GM19468 (cell line): ENCODE results near the gene RAB11FIP5.
"Not testable (repeated sequence)": the region's sequence is repeated elsewhere in the genome, so short reads cannot be mapped to it uniquely, and the experiment has no call there.

ENCODE experiments used
- ATAC-seq: cut with Tn5 transposase; IDR thresholded peaks from one replicate; pipeline ENCODE4 v1.9.1; 2021; ENCODE audit warnings: mild to moderate bottlenecking, moderate library complexity, moderate number of reproducible peaks; ENCODE audit not compliant: unreplicated experiment; ENCODE audit errors: extremely low read depth

Gene RAB11FIP5

GRCh38 chr2:73112913-73113854, at the start of gene RAB11FIP5:
Gene RAB11FIP5, minus strand, starts transcription at chr2:73112948. Its CDS starts 171 bp downstream, at chr2:73112777.
- no peak for ATAC-seq

GRCh38 chr2:73156539-73157124, 43.9 kb upstream of the RAB11FIP5 start:
- no peak for ATAC-seq

GRCh38 chr2:73142937-73143336, 30.2 kb upstream of the RAB11FIP5 start:
- ATAC-seq: no peak

- no peak for ATAC-seq
Observed at GRCh38 chr2:73141896-73142295, 29.1 kb upstream of the RAB11FIP5 start.

- no peak for ATAC-seq
Observed at GRCh38 chr2:73135236-73135635, 22.5 kb upstream of the RAB11FIP5 start.

GRCh38 chr2:73134471-73134870, 21.7 kb upstream of the RAB11FIP5 start:
- no peak for ATAC-seq

GRCh38 chr2:73133566-73134197, 20.9 kb upstream of the RAB11FIP5 start:
- no peak for ATAC-seq

GRCh38 chr2:73131807-73132206, 19.1 kb upstream of the RAB11FIP5 start:
- no peak for ATAC-seq

GRCh38 chr2:73130790-73131189, 18.0 kb upstream of the RAB11FIP5 start:
- no peak for ATAC-seq

- ATAC-seq: no peak
Observed at GRCh38 chr2:73128841-73129535, 16.2 kb upstream of the RAB11FIP5 start.

- ATAC-seq: no peak
Observed at GRCh38 chr2:73122536-73122935, 9.8 kb upstream of the RAB11FIP5 start.

- ATAC-seq: not testable (repeated sequence)
Observed at GRCh38 chr2:73119611-73120239, 7.0 kb upstream of the RAB11FIP5 start.

GRCh38 chr2:73117441-73117840, 4.7 kb upstream of the RAB11FIP5 start:
- ATAC-seq: no peak

- no peak for ATAC-seq
Observed at GRCh38 chr2:73116182-73116960, 3.6 kb upstream of the RAB11FIP5 start.

- no peak for ATAC-seq
Observed at GRCh38 chr2:73114273-73114867, 1.6 kb upstream of the RAB11FIP5 start.

GRCh38 chr2:73112026-73112912, 479 bp downstream of the RAB11FIP5 start:
- no peak for ATAC-seq

- no peak for ATAC-seq
Observed at GRCh38 chr2:73111073-73112025, 1.4 kb downstream of the RAB11FIP5 start.
